ENCODE measurements around the gene C20orf173.

C20orf173 gene

DNA sequence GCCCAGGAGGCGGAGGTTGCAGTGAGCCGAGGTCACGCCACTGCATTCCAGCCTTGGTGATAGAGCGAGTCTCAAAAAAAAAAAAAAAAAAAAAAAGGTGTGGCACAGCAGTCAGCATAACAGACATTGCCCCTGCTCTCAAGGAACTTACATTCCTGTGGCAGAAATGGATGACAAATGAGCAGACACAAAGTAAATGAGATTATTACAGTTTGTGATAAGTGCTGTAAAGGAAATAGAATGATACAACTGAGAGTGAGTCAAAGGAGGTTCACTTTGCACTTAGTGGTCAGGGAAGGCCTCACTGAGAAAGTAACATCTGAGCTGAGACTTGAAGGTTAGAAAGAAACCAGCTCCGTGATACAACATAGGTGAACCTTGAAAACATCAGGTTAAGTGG lies 37.6 kb downstream of the C20orf173 start:
- Histone ChIP-seq H3K4me3 (ENCODE audit: low read depth, low read length) (no peak overlapping the region), H3K27me3 (ENCODE audit: control insufficient read depth, insufficient read depth, low read length) (no peaks in the 10 kb centered on the region), H3K36me3 (ENCODE audit: control insufficient read depth, insufficient read depth, low read length) (peaks cover 88% of the 10 kb centered on the region), H3K9ac (ENCODE audit: low read depth, low read length) (no peak overlapping the region), H3K27ac (ENCODE audit: low read depth, low read length) (no peak overlapping the region), H3K9me3 (ENCODE audit: control insufficient read depth, insufficient read depth, low read length) (no peaks in the 10 kb centered on the region), H3K4me1 (ENCODE audit: control insufficient read depth, insufficient read depth, low read length) (no peaks in the 10 kb centered on the region)

DNA sequence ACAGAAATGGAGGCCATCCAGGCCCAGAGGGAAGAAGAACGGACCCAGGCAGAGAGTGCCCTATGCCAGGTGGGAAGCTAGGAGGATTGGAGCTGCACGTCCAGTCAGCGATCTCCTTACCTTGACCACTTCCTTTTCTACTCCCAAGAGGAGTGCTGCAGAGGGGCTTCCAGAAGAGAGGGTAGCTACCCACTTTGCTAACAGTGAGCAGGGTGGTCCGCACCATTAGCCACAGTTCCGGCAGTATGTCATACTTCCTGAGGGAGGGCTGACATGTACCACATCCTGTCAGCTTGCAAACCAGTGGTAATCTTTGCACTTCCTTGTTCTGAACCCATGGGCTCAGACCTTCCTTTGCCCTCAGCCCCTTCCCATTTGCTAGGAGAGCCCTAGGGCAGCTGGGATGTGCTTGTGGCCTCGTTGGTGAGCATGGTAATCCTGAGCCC lies 38.7 kb downstream of the C20orf173 start:
- Histone ChIP-seq H3K27me3 (ENCODE audit: control insufficient read depth, insufficient read depth, low read length) (no peaks in the 10 kb centered on the region), H3K9me3 (ENCODE audit: control insufficient read depth, insufficient read depth, low read length) (no peaks in the 10 kb centered on the region), H3K27ac (ENCODE audit: low read depth, low read length) (no peak overlapping the region), H3K9ac (ENCODE audit: low read depth, low read length) (no peak overlapping the region), H3K4me3 (ENCODE audit: low read depth, low read length) (no peak overlapping the region), H3K4me1 (ENCODE audit: control insufficient read depth, insufficient read depth, low read length) (no peaks in the 10 kb centered on the region), H3K36me3 (ENCODE audit: control insufficient read depth, insufficient read depth, low read length) (peaks cover 88% of the 10 kb centered on the region)

DNA sequence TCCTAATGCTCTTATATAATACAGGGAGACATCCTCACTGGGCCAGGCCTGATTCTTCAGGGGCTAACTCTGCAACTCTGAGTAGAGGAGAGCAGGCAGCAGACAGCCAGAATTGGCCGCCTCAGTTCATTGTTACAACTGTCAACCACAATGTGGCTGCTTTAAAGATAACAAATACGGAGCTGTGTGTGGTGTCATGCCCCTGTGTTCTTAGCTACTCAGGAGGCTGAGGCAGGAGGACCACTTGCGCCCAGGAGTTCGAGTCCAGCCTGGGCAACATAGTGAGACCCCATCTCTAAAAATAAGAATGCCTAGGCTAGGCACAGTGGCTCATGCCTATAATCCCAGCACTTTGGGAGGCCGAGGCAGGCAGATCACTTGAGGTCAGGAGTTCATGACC lies 39.7 kb downstream of the C20orf173 start:
- H3K9me3 ChIP-seq (ENCODE audit: control insufficient read depth, insufficient read depth, low read length), result no peaks in the 10 kb centered on the region
- H3K4me3 ChIP-seq (ENCODE audit: low read depth, low read length), result no peak overlapping the region
- peaks cover 81% of the 10 kb centered on the region for H3K36me3 ChIP-seq (ENCODE audit: control insufficient read depth, insufficient read depth, low read length)
- no peaks in the 10 kb centered on the region for H3K4me1 ChIP-seq (ENCODE audit: control insufficient read depth, insufficient read depth, low read length)
- no peaks in the 10 kb centered on the region for H3K27me3 ChIP-seq (ENCODE audit: control insufficient read depth, insufficient read depth, low read length)
- H3K27ac ChIP-seq (ENCODE audit: low read depth, low read length), result no peak overlapping the region
- no peak overlapping the region for H3K9ac ChIP-seq (ENCODE audit: low read depth, low read length)

DNA sequence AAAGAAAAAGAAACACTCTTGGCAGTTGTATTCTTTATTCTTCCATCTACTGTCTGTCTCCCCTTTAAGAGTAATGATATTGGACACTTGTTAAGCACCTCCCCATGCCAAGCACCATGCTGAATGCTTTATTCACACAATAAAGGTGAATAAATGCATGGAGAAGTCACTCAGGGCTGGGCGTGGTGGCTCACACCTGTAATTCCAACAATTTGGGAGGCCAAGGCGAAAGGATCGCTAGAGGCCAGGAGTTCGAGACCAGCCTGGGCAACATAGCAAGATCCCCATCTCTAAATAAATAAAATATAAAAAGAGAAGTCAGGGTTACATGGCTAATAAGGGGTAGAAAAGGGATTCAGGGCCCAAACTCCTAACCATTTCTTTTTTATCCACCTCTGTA lies 42.0 kb downstream of the C20orf173 start:
- peaks cover 73% of the 10 kb centered on the region for H3K36me3 ChIP-seq (ENCODE audit: control insufficient read depth, insufficient read depth, low read length)

DNA sequence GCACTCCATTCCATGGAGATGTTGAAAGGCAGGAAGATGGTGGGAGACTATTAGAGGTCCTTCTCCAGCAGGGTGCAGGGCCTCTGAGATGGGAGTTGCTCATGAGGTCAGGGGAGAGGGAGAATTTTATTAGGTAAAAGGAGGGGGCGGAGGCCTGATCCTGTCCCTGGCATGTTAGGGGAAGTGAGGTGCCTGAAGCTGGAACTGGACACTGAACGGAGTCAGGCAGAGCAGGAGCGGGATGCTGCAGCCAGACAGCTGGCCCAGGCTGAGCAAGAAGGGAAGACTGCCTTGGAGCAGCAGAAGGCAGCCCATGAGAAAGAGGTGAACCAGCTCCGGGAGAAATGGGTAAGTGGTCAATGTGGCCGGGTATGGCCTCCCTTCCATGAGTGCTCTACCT lies 49.7 kb downstream of the C20orf173 start:
- no peak overlapping the region for H3K4me3 ChIP-seq (ENCODE audit: low read depth, low read length)
- H3K9me3 ChIP-seq (ENCODE audit: control insufficient read depth, insufficient read depth, low read length), result peaks cover 4% of the 10 kb centered on the region; the same call in 1 of the 2 replicates
- no peaks in the 10 kb centered on the region for H3K27me3 ChIP-seq (ENCODE audit: control insufficient read depth, insufficient read depth, low read length)
- no peak overlapping the region for H3K27ac ChIP-seq (ENCODE audit: low read depth, low read length)
- peaks cover 84% of the 10 kb centered on the region for H3K36me3 ChIP-seq (ENCODE audit: control insufficient read depth, insufficient read depth, low read length)
- H3K9ac ChIP-seq (ENCODE audit: low read depth, low read length), result no peak overlapping the region
- H3K4me1 ChIP-seq (ENCODE audit: control insufficient read depth, insufficient read depth, low read length), result no peaks in the 10 kb centered on the region

More for the DNA sequence above, 42.0 kb downstream of the C20orf173 start:
- H3K9ac ChIP-seq (ENCODE audit: low read depth, low read length), result no peak overlapping the region
- H3K27me3 ChIP-seq (ENCODE audit: control insufficient read depth, insufficient read depth, low read length), result no peaks in the 10 kb centered on the region
- H3K27ac ChIP-seq (ENCODE audit: low read depth, low read length), result no peak overlapping the region
- H3K9me3 ChIP-seq (ENCODE audit: control insufficient read depth, insufficient read depth, low read length), result peaks cover 4% of the 10 kb centered on the region; the same call in 1 of the 2 replicates
- H3K4me1 ChIP-seq (ENCODE audit: control insufficient read depth, insufficient read depth, low read length), result no peaks in the 10 kb centered on the region
- H3K4me3 ChIP-seq (ENCODE audit: low read depth, low read length), result no peak overlapping the region

DNA sequence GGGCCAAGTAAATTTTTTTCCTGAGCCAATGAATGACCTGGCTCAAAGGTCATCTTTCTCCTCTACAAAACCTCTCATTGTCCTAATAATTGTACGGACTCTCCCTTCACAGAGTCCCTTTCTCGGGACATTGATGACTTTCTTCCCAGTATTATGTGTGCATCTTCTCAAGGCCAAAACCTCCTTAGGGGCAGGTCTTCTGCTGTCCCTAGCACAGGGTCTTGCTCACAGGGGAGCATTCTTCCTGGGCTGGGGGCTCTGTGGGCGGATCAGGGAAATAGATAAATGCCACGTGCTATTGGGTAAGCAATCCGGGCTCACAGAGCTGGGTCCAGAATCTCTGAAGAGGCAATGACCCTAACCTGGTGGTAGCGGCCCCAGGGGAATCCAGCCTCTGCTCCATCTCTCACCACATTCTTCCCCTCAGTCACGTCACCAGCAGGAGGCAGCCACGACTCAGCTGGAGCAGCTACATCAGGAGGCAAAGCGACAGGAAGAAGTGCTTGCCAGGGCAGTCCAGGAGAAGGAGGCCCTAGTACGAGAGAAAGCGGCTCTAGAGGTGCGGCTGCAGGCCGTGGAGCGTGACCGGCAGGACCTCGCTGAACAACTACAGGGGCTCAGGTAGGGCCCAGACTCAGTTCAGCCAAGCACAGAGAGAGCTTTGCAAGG lies 50.5 kb downstream of the C20orf173 start:
- H3K36me3 ChIP-seq (ENCODE audit: control insufficient read depth, insufficient read depth, low read length), result peaks cover 84% of the 10 kb centered on the region
- no peak overlapping the region for H3K4me3 ChIP-seq (ENCODE audit: low read depth, low read length)
- H3K9me3 ChIP-seq (ENCODE audit: control insufficient read depth, insufficient read depth, low read length), result peaks cover 4% of the 10 kb centered on the region; the same call in 1 of the 2 replicates
- no peak overlapping the region for H3K27ac ChIP-seq (ENCODE audit: low read depth, low read length)
- no peaks in the 10 kb centered on the region for H3K27me3 ChIP-seq (ENCODE audit: control insufficient read depth, insufficient read depth, low read length)
- H3K4me1 ChIP-seq (ENCODE audit: control insufficient read depth, insufficient read depth, low read length), result no peaks in the 10 kb centered on the region
- H3K9ac ChIP-seq (ENCODE audit: low read depth, low read length), result no peak overlapping the region

Measured in HUES48 (cell line).